ENCODE data around the gene FAM184A.

DNA sequence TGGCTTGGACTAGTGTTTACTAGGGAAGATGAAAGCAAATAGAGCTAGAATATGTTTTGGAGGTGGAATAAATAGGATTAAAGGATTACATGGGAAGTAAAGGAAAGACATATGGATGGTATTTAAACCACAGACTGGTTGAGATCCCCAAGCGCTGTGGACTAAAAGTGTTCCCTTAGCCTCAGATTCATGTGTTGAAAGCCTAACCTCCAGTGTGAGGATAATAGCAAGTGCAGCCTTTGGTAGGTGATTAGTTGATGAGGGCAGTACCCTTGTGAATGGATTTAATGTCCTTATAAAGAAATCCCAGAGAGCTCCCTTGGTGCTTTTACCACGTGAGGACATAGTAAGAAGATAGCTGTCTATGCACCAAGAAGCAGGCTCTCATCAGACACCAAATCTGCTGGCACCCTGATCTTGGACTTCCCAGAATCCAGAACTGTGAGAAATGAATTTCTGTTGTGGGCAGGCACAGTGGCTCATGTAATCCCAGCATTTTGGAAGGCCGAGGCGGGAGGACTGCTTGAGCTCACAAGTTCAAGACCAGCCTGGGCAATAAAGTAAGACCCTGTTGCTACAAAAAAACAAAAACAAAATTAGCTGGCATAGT lies 86.2 kb downstream of the FAM184A start:
- TF ChIP-seq, protein P1, sequence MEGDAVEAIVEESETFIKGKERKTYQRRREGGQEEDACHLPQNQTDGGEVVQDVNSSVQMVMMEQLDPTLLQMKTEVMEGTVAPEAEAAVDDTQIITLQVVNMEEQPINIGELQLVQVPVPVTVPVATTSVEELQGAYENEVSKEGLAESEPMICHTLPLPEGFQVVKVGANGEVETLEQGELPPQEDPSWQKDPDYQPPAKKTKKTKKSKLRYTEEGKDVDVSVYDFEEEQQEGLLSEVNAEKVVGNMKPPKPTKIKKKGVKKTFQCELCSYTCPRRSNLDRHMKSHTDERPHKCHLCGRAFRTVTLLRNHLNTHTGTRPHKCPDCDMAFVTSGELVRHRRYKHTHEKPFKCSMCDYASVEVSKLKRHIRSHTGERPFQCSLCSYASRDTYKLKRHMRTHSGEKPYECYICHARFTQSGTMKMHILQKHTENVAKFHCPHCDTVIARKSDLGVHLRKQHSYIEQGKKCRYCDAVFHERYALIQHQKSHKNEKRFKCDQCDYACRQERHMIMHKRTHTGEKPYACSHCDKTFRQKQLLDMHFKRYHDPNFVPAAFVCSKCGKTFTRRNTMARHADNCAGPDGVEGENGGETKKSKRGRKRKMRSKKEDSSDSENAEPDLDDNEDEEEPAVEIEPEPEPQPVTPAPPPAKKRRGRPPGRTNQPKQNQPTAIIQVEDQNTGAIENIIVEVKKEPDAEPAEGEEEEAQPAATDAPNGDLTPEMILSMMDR (IDR thresholded peaks at IDR 0.05) = no peak
- TF ChIP-seq EZH2phosphoT487 (IDR thresholded peaks at IDR 0.05) = no peak

All from neural progenitor cell (in vitro differentiated cells).